Parathyroid adenoma (tissue), 2 donors: ENCODE results near the gene SBF2.
"Not testable (repeated sequence)": the region's sequence is repeated elsewhere in the genome, so short reads cannot be mapped to it uniquely, and the experiment has no call there.

Source experiments
- H2AFZ ChIP-seq: fragments of 300-600 bp; sonication (generic); one replicate; pipeline ENCODE4 v1.7.0; 2017; ENCODE audit warnings: antibody characterized with exemption, mild to moderate bottlenecking
- H3K27ac ChIP-seq: fragments of 300-600 bp; sonication (generic); one replicate; pipeline ENCODE4 v1.7.0; 2017
- H3K27me3 ChIP-seq: fragments of 300-600 bp; sonication (generic); one replicate; pipeline ENCODE4 v1.7.0; 2017; ENCODE audit warnings: low read length; ENCODE audit not compliant: control insufficient read depth, insufficient read depth
- H3K36me3 ChIP-seq: fragments of 300-600 bp; sonication (generic); one replicate; pipeline ENCODE4 v1.7.0; 2017; ENCODE audit warnings: low read length; ENCODE audit not compliant: control insufficient read depth, insufficient read depth
- H3K4me1 ChIP-seq: fragments of 300-600 bp; sonication (generic); one replicate; pipeline ENCODE4 v1.7.0; 2017; ENCODE audit warnings: control low read depth
- H3K4me2 ChIP-seq: fragments of 300-600 bp; sonication (generic); one replicate; pipeline ENCODE4 v1.7.0; 2017; ENCODE audit warnings: low read length
- H3K4me3 ChIP-seq: fragments of 300-600 bp; sonication (generic); one replicate; pipeline ENCODE4 v1.7.0; 2017; ENCODE audit warnings: low read depth, low read length
- H3K79me2 ChIP-seq: fragments of 300-600 bp; sonication (generic); one replicate; pipeline ENCODE4 v1.7.0; 2017; ENCODE audit warnings: control low read depth
- H3K9ac ChIP-seq: fragments of 300-600 bp; sonication (generic); one replicate; pipeline ENCODE4 v1.7.0; 2017; ENCODE audit warnings: mild to moderate bottlenecking
- H3K9me3 ChIP-seq: fragments of 300-600 bp; sonication (generic); one replicate; pipeline ENCODE4 v1.7.0; 2017; ENCODE audit warnings: low read length; ENCODE audit not compliant: control insufficient read depth
- TF ChIP-seq, protein P1 (sequence below): fragments of 300-600 bp; sonication (generic); IDR thresholded peaks from one replicate; pipeline ENCODE4 v1.7.0; 2017; ENCODE audit warnings: antibody characterized with exemption, mild to moderate bottlenecking
- donor health status: primary hyperparathyroidism.

Gene SBF2

DNA sequence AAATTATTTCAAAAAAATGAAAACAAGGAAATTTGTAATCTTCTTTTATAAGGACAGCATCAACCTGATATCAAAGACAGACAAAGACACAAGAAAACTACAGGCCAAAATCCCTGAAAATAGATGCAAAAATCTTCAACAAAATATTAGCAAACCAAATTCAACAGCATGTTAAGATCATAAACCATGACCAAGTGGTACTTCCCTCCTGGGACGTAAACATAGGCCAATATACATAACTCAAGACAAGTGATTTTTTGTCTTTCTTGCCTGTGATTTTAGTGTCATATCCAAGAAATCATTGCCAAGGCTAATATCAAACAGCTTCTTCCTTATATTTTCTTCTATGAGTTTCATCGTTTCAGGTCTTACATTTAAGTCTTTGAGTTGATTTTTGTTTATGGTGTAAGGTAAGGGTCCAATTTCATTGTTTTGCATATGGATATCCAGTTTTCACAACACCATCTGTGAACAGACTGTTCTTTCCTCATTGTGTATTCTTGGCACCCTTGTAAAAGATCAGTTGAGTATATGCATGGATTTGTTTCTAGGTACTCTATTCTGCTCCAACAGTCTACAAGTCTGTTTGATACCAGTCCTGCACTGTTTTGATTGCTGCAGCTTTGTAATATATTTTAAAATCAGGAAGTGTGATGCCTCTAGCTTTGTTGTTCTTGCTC is 50.0 kb downstream of the SBF2 start:
- H3K36me3 ChIP-seq: no peaks in the 10 kb centered on the region
- H3K4me3 ChIP-seq: no peak overlapping the region
- no peak overlapping the region for H3K9ac ChIP-seq
- no peak overlapping the region for H3K27ac ChIP-seq
- no peak overlapping the region for H2AFZ ChIP-seq
- no peaks in the 10 kb centered on the region for H3K9me3 ChIP-seq
- TF ChIP-seq, protein P1, sequence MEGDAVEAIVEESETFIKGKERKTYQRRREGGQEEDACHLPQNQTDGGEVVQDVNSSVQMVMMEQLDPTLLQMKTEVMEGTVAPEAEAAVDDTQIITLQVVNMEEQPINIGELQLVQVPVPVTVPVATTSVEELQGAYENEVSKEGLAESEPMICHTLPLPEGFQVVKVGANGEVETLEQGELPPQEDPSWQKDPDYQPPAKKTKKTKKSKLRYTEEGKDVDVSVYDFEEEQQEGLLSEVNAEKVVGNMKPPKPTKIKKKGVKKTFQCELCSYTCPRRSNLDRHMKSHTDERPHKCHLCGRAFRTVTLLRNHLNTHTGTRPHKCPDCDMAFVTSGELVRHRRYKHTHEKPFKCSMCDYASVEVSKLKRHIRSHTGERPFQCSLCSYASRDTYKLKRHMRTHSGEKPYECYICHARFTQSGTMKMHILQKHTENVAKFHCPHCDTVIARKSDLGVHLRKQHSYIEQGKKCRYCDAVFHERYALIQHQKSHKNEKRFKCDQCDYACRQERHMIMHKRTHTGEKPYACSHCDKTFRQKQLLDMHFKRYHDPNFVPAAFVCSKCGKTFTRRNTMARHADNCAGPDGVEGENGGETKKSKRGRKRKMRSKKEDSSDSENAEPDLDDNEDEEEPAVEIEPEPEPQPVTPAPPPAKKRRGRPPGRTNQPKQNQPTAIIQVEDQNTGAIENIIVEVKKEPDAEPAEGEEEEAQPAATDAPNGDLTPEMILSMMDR: no peak
- H3K79me2 ChIP-seq: peaks cover 2% of the 10 kb centered on the region
- H3K4me1 ChIP-seq: no peaks in the 10 kb centered on the region
- H3K27me3 ChIP-seq: no peaks in the 10 kb centered on the region
- H3K4me2 ChIP-seq: no peak overlapping the region

DNA sequence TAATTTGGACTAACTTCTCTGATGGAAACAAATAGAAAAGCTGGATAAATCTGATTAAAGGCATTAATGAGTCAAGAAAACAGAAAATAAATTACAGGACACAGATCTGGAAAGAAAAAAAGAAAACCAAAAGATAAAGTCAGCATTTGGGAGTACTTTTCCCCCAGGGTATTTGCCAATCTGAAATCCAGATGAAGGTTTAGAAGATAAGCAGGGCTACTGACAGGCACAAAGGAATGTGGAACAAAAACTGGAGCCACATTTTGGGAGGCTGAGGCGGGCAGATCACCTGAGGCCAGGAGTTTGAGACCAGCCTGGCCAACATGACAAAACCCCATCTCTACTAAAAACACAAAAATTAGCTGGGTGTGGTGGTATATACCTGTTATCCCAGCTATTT is 57.2 kb downstream of the SBF2 start:
- Histone ChIP-seq H3K9ac (no peak overlapping the region), H3K36me3 (no peaks in the 10 kb centered on the region), H3K27ac (no peak overlapping the region), H3K4me2 (no peak overlapping the region), H3K79me2 (peaks cover 24% of the 10 kb centered on the region), H3K9me3 (no peaks in the 10 kb centered on the region), H3K4me3 (no peak overlapping the region), H3K27me3 (no peaks in the 10 kb centered on the region), H2AFZ (no peak overlapping the region), H3K4me1 (no peaks in the 10 kb centered on the region)
- TF ChIP-seq, protein P1: no peak

DNA sequence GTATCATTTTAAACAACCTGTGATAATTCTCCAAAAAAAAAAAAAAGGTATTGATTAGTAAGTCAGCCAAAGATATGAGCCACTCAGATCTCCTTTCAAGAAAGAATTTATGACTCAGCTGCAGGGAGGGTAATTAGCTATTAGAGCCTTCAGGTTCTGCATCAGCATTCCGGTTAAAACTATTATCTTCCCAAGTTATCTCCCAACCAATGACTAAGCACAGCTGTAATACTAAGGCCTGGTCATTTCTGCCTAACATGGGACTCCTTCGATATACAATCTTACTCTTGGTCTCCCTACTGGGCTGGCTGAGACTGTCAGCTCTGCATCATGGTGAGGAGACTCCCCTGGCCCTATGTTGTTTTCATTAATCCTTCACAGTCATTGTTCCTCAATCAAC is 60.4 kb downstream of the SBF2 start:
- Histone ChIP-seq H3K4me3 (no peak overlapping the region), H3K27ac (no peak overlapping the region), H3K27me3 (no peaks in the 10 kb centered on the region), H3K4me2 (no peak overlapping the region), H3K79me2 (peaks cover 26% of the 10 kb centered on the region), H2AFZ (no peak overlapping the region), H3K36me3 (no peaks in the 10 kb centered on the region), H3K4me1 (no peaks in the 10 kb centered on the region), H3K9me3 (no peaks in the 10 kb centered on the region), H3K9ac (no peak overlapping the region)
- TF ChIP-seq, protein P1: no peak

DNA sequence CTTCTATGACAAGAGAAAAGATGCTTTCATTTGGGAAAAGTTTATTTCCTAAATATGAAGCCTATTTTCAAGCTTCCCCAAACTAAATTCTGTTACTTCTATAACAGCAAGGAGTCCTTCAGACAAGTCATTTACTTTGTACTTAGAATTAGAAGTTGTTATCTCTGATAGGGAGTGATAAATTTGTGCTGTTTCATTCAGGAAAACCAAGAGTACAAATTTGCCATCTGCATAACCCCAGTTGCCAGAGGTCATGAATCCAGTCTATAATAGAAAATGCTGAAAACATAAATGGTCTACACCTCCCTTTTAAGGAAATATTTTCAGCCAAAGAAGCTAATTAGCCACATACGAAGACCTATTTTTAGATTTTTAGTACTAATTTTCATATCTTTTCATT is 61.3 kb downstream of the SBF2 start:
- TF ChIP-seq, protein P1: no peak
- Histone ChIP-seq H3K27ac (no peak overlapping the region), H3K9ac (no peak overlapping the region), H3K36me3 (no peaks in the 10 kb centered on the region), H2AFZ (no peak overlapping the region), H3K27me3 (no peaks in the 10 kb centered on the region), H3K9me3 (no peaks in the 10 kb centered on the region), H3K79me2 (peaks cover 19% of the 10 kb centered on the region), H3K4me1 (no peaks in the 10 kb centered on the region), H3K4me3 (no peak overlapping the region), H3K4me2 (no peak overlapping the region)

DNA sequence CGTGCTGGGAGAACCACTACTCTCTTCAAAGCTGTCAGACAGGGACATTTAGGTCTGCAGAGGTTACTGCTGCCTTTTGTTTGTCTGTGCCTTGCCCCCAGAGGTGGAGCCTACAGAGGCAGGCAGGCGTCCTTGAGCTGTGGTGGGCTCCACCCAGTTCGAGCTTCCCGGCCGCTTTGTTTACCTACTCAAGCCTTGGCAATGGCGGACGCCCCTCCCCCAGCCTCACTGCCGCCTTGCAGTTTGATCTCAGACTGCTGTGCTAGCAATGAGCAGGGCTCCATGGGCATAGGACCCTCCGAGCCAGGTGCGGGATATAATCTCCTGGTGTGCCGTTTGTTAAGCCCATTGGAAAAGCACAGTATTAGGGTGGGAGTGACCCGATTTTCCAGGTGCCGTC is 62.2 kb downstream of the SBF2 start:
- not testable (repeated sequence) for H3K27ac ChIP-seq, H3K4me1 ChIP-seq, H3K9ac ChIP-seq, H3K4me2 ChIP-seq, H3K27me3 ChIP-seq, H3K9me3 ChIP-seq, H3K4me3 ChIP-seq, H2AFZ ChIP-seq, H3K36me3 ChIP-seq
- H3K79me2 ChIP-seq: peaks cover 17% of the 10 kb centered on the region
